ENCODE results near the gene EFNA5.

- TF ChIP-seq CTCF (optimal IDR thresholded peaks at IDR 0.05 in 1 of 3, IDR thresholded peaks at IDR 0.05 in 1 of 3, conservative IDR thresholded peaks at IDR 0.05 in 1 of 3; ENCODE audit: extremely low read depth in 1 of 3, insufficient read depth in 2 of 3, low read length in 3 of 3) (no peak), EZH2 (IDR thresholded peaks at IDR 0.05; ENCODE audit: low read length) (no peak)
These were observed 201.0 kb downstream of the EFNA5 start for GRCh38 chr5:107469485-107470294.

All from keratinocyte (primary cell).